Measurements from ENCODE around the gene ADGRB2.

The ADGRB2 gene

DNA sequence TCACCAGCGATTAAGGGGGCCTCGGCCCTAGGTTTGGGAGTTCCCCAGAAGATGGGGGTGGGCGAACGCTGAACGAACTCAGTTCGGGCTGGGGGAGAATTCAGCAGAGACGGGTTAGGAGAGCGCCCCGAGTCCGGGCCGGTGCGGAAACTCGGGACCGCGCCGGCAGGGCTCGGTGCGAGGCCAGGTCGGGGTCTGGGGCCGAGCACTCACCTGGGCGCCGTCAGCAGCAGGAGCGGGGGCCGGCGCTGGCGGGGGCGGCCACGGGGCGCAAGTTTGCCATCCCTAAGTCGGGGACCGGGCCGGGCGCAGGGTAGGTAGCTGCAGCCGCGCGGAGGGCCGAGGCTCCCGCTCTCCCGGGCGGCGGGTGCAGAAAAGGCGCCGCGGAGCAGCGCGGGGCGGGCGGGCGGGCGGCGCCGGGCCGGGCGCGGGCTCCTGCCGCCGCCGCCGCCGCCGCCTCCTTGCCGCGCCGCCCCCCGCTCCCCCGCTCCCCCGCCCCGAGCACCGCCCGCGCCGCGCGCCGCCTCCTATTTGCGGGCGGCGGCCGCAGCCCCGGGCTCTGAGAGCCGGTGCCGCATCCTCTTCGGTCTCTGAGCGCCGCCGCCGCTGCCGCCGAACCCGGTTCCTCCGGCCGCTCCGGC lies 349 bp downstream of the ADGRB2 start:
- no peak for DNase-seq (ENCODE audit: low read depth)

DNA sequence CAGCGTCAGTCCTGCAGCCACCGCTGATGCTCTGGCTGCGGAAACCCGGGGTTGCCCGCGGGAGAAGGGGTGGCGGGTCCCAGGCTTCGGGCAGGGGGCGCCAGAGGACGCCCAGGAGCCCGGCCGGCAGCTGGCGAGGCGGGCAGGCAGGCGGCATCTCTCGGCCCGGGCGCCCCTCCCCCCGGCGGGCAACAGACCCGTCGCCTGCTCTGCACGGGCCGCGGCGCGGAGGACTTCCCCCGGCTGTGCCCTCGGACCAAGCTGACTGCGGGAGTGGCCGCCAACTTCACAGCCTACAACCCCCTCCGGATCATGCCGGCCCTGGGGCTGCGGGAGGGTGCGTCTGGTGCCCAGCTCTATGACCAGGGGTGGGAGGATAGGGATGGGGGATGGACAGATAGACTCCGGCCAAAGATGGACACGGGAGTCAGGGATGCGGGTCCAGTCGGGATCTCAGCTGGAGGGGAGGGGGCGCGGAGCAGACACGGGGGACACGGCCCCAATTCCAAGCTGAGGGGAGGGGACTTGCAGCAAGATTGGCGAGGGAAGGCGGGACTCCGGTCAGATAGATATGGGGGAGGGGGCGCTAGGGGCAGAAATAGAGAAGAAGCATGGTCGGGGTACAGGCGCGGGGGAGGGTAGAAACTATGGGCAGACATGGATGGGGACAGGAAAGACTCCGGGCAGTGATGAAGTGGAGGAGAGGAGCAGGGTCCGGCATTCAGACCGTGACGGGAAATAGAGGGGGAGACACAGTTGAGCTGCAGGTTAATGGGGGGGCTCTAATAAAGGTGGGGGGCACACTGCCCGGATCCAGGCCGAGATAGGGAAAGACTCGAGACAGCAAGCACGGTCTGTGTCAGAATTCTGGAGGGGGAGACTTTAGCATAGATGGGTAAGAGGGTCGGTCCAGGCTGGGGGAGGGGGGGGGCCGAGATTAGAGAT lies 1.1 kb downstream of the ADGRB2 start:
- DNase-seq (ENCODE audit: low read depth): peak; percentile 50

DNA sequence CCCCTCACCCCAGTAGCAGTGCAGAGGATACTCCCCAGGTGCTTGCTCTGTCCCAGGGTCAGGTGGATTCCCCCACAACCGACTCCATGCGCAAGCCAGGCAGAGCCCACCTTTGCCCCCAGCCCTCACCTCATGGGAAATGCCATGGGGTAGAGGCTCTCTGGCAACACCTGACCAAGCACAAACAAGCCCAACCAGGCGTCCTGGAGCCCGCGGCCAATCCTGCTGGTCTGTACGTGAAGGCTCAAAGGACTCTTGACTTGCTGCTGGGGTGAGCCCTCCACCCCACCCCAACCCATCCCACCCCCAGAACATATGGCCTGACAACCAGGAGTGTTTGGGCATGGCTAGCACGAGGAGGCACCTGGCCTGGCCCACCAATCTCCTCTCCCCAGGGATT lies 1.8 kb downstream of the ADGRB2 start:
- DNase-seq (ENCODE audit: low read depth): no peak

DNA sequence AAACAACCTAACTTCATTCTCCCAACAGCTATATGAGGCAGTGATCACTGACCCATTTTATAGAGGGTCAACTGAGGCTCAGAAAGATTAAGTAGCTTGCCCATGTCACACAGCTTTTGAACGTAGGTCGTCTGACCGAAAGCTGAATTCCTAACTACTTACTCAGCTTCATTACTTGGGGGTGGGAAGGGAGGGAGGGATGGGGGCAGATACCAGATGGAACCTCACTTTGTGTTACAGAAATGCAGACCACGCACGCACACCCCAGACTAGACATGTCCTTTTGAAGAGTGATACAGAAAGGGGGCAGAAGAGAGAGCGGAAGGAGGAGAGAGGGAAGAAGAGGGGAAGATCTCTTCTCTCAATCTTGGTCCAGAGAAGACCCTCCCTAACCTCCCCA lies 2.3 kb downstream of the ADGRB2 start:
- DNase-seq (ENCODE audit: low read depth): no peak

DNA sequence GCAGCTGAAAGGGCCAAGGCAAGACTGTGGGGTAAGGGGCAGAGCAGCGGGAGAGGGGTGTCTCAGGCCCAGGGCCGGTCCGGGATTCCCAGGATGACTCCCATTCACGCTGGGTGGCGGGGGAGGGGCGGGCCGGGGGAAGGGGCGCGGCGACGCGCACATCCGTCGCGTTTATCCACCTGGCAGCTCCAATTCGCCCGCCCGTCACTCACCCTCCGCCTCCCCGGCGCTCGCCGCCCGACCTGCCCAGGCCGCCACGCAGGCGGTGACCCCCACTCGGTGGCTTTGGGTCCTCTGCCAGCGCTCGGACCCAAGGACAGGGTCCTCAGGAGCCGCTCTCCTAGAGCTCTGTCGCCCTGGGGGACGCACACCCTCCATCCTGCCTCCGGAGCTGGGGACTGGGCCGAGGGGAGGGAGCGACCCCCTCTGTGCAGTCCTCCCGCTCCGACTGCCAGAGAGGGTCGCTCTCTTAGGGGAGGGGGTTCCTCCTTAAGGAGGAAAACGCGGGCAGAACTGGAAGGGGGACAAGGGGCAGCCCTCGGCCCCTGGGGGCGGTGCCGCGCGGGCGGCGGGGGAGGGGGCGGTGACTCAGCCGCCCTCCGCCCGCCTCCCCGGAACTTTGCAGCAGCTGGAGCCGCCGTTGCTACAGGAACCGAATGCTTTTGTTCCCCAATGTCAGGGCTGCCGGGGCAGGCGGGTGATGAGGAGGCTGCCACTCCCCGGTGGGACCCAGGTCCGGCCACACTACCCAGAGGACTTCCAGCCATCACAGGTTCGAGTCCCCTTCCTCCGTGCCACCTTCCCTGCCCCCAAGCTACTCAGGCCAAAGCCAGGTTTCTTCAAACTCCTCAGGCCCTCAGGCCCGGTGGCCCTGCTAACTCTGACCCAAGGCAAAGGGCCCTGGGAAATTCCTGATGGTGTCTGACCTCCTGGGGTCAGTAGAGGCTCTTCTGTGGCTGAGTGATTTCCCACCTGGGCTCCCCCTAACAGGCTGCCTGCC lies 3.4 kb downstream of the ADGRB2 start:
- DNase-seq (ENCODE audit: low read depth): peak; percentile 41

DNA sequence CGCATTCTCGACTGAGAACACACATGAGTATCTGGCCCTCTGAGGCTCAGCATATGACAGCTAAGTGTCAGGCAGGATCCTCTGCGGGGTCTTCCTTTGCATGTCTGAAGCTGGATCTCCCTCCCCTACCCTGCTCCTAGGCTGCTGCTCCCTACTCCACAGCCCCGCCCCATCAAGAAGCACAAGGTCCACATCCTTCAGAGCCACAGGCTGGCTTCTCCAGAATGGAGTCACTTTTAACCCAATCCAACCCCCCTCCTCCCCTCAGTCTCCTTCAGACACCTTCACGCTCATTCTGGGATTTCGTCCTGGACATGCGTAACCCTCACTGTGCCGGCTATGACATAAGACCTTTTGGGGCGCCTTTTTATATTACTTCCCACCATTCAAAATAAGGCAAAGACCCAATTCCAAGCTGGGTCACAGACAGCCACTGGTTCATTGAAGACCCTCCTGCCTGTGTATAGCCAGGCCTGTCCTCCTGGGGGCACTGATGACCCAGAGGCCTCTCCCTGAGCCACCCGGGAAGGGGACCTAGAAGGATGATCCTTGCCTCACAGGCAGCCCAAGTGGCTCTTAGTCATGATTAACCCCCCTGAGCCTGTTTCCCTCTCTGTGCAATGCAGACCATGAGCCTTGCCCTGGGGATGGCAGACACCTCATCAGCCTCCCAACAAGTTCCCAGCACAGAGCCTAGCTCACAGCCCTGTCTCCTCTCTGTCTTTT lies 4.7 kb downstream of the ADGRB2 start:
- DNase-seq (ENCODE audit: low read depth): no peak

DNA sequence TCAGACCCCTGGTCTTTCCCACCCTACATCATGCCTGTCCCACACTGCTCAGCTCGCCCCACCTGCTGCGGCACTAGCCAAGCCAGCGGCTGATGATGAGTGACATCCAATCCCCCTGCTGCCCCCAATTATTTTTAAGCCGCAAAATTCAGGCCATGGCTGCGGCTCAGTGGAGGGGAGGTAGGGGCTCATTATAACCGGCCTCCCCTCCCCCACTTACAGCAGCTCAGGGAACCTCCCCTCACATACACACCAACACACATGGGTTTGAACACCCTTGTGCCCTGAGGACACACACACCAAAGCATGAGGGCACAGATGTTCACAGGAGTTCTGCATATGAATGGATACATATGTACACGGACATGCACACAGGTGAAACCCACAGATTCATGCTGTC lies 5.3 kb downstream of the ADGRB2 start:
- no peak for DNase-seq (ENCODE audit: low read depth)

DNA sequence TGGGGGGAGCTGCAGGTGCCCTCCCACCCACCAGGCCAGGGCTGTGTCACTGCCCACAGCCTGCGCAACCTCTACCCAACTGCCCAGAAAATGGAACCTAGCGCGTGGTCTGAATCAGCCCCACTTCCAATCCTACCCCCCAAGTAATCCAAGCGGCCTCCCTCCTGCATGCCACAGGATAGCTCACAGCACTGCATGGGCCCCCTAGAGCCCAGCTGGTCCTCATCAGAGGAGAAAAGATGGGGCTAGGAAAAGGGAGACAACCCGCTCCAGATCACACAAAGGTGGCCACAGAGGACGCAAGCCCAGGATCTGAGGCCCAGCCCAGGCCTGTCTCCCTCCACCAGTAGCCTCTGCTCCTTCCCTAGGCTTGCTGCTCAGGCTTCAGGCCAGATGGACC lies 6.2 kb downstream of the ADGRB2 start:
- no peak for DNase-seq (ENCODE audit: low read depth)

DNA sequence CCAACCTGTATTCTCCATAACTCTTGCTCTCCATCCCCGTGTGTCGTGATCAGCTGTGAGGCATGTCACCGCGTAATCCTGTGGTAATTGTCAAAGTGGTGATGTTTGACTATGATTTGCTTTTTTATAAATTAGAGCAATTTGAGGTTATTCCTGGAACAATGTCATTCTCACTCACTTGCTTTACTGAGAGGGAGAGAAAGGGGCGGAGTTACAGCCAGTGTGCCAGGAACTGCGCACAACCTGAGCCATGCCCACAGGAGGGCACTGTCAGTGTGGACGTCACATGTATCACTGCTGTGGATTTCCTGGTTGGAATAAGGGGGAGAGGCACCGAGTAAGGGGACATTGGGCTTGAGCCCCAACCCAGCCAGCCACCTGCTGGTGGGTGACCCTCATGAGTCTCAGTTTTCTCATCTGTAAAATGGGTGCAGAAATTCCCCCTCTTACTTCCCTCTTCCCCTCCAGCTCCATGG lies 6.9 kb downstream of the ADGRB2 start:
- DNase-seq (ENCODE audit: low read depth): no peak

DNA sequence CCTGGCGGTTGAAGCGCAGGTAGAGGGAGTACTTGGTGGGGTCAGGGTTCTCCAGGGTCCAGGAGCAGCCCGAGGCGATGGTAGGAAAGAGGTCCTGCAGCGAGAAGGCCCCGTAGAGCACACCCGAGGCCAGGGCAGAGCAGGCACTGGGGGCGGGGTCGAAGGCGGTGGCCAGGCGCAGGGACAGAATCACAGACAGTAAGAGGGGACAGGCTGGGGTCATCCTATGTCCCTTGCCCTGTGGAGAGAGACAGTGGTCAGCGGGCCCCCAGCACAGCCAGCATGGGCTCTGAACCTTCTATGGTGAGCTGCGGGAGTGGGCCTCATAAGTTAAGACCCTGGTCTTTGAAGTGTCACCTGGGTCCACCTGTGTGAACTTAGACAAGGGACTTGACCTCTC lies 7.6 kb downstream of the ADGRB2 start:
- DNase-seq (ENCODE audit: low read depth): no peak

DNA sequence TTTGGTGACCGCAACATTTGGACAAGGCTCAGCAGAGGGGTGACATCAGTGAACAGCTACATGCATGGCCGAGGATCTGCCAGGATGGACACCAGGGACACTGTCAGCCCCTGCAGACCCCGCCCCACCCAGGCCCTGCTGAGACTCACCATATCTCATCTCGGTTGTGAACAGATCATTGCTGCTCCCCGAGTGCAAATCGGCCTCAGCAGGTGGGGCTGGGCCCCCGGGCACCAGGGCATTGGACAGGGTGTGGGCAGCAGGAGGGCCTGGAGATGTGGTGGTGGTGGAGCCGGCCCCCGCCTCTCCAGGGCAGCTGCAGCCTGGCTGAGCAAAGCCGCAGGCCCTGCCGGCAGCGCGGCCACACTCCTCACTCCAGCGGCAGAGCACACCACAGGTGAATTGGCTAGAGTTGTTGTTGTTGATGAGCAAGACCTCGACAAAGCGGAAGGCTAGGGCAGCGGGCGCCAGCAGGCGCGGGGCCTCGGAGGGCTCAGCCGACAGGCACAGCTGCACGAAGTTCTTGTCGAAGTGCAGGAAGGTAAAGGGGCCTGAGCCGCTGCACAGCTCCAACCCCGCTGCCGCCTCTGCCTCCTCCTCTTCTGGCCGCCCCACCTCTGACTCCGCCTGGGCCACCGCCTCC lies 8.2 kb downstream of the ADGRB2 start:
- DNase-seq (ENCODE audit: low read depth): no peak

DNA sequence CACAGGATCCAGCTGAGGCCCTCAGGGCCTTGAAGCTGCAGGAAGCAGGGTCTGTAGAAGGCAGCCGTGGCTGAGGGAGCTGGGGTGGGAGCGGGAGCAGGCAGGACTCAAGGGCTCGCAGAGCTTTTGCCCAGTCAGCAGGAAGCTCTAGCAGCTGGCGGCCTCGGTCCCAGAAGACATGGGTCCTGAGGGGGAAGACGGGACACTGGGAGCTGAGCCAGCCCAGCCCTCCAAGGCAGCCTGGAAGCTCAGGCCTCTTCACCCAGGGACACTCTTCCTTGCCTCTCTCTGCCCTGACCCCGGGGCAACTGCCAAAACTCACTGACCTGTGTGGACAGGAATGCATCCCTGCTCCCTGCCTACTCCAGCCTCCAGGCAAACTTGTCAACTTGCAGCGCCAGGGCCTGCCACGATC lies 8.9 kb downstream of the ADGRB2 start:
- DNase-seq (ENCODE audit: low read depth): no peak

DNA sequence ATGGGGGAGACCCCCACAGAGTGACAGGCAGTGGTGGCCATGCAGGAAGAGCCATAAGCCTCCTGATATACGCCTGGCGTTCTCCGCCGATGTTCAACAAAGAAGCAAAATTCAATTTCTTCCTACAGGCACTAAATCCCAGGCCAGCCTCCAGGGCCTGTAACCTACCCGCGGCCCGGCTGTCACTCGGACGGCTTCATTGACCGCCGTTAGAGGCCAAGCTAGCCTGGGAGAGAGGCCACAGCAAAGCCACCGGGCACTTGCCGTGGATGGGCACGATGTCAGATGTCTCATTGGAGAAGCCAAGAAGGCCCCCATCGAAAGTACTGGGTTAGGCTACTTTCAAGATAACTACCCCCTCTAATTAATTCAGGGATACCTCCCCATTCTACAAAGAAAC lies 9.7 kb downstream of the ADGRB2 start:
- no peak for DNase-seq (ENCODE audit: low read depth)

DNA sequence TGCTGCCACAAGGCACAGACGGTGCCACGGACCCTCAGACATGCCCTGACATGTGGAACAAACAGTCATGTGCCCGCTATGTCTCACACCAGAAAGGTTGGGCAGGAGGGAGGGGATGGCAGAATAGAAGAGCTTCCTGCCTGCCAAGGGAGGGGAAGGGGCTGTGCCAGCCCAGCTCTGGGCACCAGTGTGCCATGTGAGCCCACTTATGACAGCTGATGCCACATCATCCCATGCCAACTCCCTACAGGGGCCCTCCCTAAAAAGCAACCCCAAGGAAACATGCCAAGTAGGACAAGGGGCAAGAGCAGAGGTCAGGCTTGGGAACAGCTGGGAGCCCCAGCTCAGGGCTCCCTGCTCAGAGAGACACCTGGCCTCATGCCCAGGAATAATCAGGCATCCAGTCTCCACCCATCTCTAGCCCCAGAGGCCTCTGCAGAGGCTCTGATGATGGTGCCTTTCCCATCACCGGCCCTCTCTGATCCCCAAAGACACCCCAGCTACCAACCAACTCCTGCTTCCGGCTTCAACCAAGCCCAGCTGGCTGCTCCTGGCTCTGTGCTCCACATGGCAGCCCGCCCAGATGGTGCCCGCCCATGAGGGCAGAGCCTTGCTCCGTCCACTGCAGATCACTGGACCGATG lies 10.3 kb downstream of the ADGRB2 start:
- no peak for DNase-seq (ENCODE audit: low read depth)

DNA sequence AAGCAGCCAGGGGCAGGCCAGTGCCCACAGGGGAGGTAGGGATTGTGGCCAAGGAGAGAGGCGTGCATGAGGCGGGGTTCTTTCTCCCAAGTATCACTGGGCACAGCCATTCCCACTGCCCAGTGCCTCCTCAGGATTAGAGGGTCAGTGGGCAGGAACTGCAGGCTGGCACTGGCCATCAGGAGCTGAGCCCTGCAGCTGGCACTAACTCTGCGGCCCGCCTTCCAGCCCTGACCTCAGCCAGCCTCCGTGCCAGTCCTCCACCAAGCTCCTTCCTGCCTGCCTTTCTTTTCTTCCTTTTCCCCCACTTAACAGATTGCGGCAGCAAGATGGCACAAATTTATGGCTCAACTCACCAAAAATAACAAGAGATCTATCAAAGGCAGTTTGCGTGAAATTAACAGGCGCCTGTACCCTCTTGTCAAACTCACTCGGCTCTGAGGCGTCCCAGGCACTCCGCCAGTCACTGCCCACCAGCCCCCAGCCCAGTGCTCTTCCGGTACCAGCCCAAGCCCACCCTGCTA lies 11.1 kb downstream of the ADGRB2 start:
- no peak for DNase-seq (ENCODE audit: low read depth)

DNA sequence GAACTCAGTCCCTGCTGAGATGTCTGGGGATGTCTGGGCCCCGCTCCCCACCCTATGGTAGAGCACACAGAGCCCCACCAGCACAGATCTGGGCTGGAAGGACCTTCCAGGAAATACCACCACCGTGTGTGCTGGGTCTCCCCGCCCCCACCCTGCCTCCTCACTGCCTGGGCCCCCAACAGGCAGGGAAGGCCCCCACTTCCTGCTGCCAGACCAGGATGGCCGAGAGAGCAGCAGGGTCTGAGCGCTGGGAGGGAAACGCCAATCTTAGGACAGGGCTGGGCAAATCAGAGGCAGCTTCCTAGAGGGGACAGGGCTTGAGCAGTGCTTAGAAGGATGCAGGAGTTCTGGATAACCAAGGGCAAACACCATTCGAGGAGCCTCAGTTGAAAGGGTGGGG lies 11.9 kb downstream of the ADGRB2 start:
- DNase-seq (ENCODE audit: low read depth): no peak

DNA sequence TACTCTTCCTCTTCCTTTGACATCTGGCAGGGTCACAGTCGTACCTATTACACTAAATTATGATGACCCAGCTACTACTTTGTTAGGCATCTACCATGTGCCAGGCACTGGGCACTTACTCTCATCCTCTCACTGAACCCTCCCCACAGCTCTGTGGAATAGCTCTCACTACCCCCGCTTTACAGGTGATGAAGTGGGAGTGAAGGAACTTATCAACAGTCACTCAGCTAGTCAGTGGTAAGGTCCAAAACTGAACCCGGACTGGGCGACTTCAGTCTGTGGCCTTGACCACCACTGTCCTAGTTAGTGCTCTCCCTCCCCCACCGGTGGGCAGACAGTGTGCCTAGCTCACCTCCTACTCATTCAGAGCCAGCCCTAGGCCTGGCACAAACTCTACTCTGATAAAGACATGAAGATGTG lies 12.3 kb downstream of the ADGRB2 start:
- DNase-seq (ENCODE audit: low read depth): no peak

DNA sequence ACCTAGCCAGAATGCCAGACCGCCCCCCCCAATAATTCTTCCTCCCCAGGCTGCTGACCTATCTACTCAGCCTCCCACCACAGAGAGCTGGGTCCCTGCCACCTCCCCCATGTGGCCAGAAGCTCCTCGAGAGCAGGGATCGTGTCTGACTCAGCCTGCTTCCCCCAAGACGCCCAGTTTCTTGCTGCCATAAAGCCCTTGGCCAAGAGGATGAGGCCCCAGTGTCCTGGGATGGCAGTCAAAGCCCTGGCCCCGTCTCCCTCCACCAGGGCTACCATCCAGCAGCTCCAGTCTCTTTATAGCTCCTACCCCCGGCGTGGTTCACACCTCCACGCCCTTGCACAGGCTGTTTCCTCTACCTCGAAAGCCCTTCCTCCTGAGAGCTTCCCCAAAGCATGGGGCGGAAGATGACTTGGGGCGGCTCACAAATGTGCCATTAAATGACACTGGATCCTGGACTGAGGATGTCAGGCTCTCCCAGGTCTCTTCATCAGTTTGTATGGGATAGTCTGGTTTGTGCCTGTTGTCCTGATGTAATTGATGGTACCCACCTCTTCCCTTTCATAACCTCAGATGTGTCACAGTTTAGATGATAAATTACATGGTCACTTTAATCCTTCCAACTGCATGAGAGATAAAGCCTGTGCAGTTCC lies 13.2 kb downstream of the ADGRB2 start:
- no peak for DNase-seq (ENCODE audit: low read depth)

Measured in stimulated activated CD8-positive, alpha-beta memory T cell treated with anti-CD3 and anti-CD28 coated beads, Interleukin-4, amount 100 ng/mL, for 24 hours (primary cell).